Liver (tissue), 9 donors: ENCODE results near the gene ERN1. TPM values are rescaled to one million over a fixed set of nuclear protein-coding genes. Genes with fewer than 3 reads are reported as not detected.

Source experiments
- DNase-seq: peaks from one replicate; pipeline ENCODE4 v3.0.0-alpha.2; 2017; ENCODE audit warnings: low spot score
- H3K27ac ChIP-seq, 2 donors: one replicate each; pipeline ENCODE4 v1.7.0; 2013; ENCODE audit warnings: inconsistent platforms in 2 of 2, low read length in 2 of 2, control low read depth in 1 of 2, low read depth in 1 of 2, mild to moderate bottlenecking in 1 of 2
- H3K27me3 ChIP-seq, 4 donors: one replicate each; pipeline versions ENCODE4 v1.6.1 to v1.7.0; 2013; ENCODE audit warnings: low read length in 3 of 4, inconsistent platforms in 1 of 4, mild to moderate bottlenecking in 1 of 4, moderate library complexity in 1 of 4; ENCODE audit not compliant: control insufficient read depth in 4 of 4, insufficient read depth in 4 of 4
- H3K36me3 ChIP-seq, 4 donors: one replicate each; pipeline versions ENCODE4 v1.6.1 to v1.7.0; 2013; ENCODE audit warnings: low read length in 3 of 4, mild to moderate bottlenecking in 3 of 4, low read depth in 1 of 4, moderate library complexity in 1 of 4; ENCODE audit not compliant: control insufficient read depth in 4 of 4, insufficient read depth in 3 of 4
- H3K4me1 ChIP-seq, 4 donors: one replicate each; pipeline versions ENCODE4 v1.6.1 to v1.7.0; 2013; ENCODE audit warnings: low read length in 3 of 4, mild to moderate bottlenecking in 3 of 4, moderate library complexity in 1 of 4; ENCODE audit not compliant: control insufficient read depth in 4 of 4, insufficient read depth in 4 of 4
- H3K4me3 ChIP-seq, 3 donors: one replicate each; pipeline versions ENCODE4 v1.6.1 to v1.7.0; 2013; ENCODE audit warnings: low read length in 3 of 3, control low read depth in 1 of 3, low read depth in 1 of 3, mild to moderate bottlenecking in 1 of 3
- H3K9ac ChIP-seq, 2 donors: one replicate each; pipeline ENCODE4 v1.7.0; 2013; ENCODE audit warnings: low read length in 2 of 2, mild to moderate bottlenecking in 2 of 2, moderate library complexity in 2 of 2, control low read depth in 1 of 2, low read depth in 1 of 2
- H3K9me3 ChIP-seq, 4 donors: one replicate each; pipeline versions ENCODE4 v1.6.1 to v1.7.0; 2013; ENCODE audit warnings: low read length in 3 of 4; ENCODE audit not compliant: control insufficient read depth in 4 of 4
- EGR1 ChIP-seq, 2 donors: IDR thresholded peaks; 2 replicates each; pipeline ENCODE4 v1.6.1; 2016 to 2018; ENCODE audit warnings: antibody characterized with exemption in 2 of 2, low read depth in 2 of 2
- FOXA1 ChIP-seq: IDR thresholded peaks from 2 replicates; pipeline ENCODE4 v1.6.1; 2016; ENCODE audit warnings: antibody characterized with exemption
- FOXA2 ChIP-seq: IDR thresholded peaks from 2 replicates; pipeline ENCODE4 v1.6.1; 2016; ENCODE audit warnings: antibody characterized with exemption
- HNF4G ChIP-seq: IDR thresholded peaks from 2 replicates; pipeline ENCODE4 v1.6.1; 2016; ENCODE audit warnings: antibody characterized with exemption
- JUND ChIP-seq, 2 donors: IDR thresholded peaks; 2 replicates each; pipeline ENCODE4 v1.6.1; 2016; ENCODE audit warnings: antibody characterized with exemption in 2 of 2
- NR2F2 ChIP-seq: IDR thresholded peaks from 2 replicates; pipeline ENCODE4 v1.6.1; 2016; ENCODE audit warnings: antibody characterized with exemption
- RAD21 ChIP-seq, 2 donors: IDR thresholded peaks; 2 replicates each; pipeline ENCODE4 v1.6.1; 2016; ENCODE audit warnings: antibody characterized with exemption in 2 of 2, mild to moderate bottlenecking in 2 of 2
- RXRA ChIP-seq, 2 donors: IDR thresholded peaks; 2 replicates each; pipeline ENCODE4 v1.6.1; 2017 to 2018; ENCODE audit warnings: antibody characterized with exemption in 2 of 2, mild to moderate bottlenecking in 1 of 2
- SP1 ChIP-seq: IDR thresholded peaks from 2 replicates; pipeline ENCODE4 v1.6.1; 2018; ENCODE audit warnings: antibody characterized with exemption, mild to moderate bottlenecking
- TAF1 ChIP-seq: conservative IDR thresholded peaks from 2 replicates; pipeline ENCODE4 v1.6.1; 2016; ENCODE audit warnings: antibody characterized with exemption, mild to moderate bottlenecking
- YY1 ChIP-seq: IDR thresholded peaks from 2 replicates; pipeline ENCODE4 v1.6.1; 2016; ENCODE audit warnings: antibody characterized with exemption, mild to moderate bottlenecking
- WGBS: extraction: QIAGEN DNeasy Blood & Tissue Kit; methylation state at CpG from one replicate; pipeline ENCODE4 v1.1.7; 2013; 5-methylcytosine and 5-hydroxymethylcytosine counted together
- polyA plus RNA-seq, 2 donors: library from polyadenylated mRNA; stranded (reverse) in 1 of 2; unstranded in 1 of 2; fragments of 200-250 nt in 1 of 2; fragments of >200 nt in 1 of 2; fragmentation: Nextera tagmentation in 1 of 2; extraction: Ambion mirVana in 1 of 2; gene quantifications; one replicate each; pipeline versions ENCODE4 v1.2.1 to v1.2.3, GENCODE V29; 2013 to 2015
- total RNA-seq, 2 donors: library from RNA; depleted of rRNA; stranded (reverse); fragments of >200 nt; gene quantifications; one replicate each; pipeline ENCODE4 v1.2.3, GENCODE V29; 2014
- TF ChIP-seq, protein P1 (sequence below): IDR thresholded peaks from 2 replicates; pipeline ENCODE4 v1.6.1; 2016; ENCODE audit warnings: antibody characterized with exemption
- TF ChIP-seq, protein P2 (sequence below): IDR thresholded peaks from 2 replicates; pipeline ENCODE4 v1.6.1; 2016; ENCODE audit warnings: antibody characterized with exemption
- TF ChIP-seq, protein P3 (sequence below): IDR thresholded peaks from 2 replicates; pipeline ENCODE4 v1.6.1; 2016; ENCODE audit warnings: antibody characterized with exemption, mild to moderate bottlenecking
- TF ChIP-seq, protein P4 (sequence below): IDR thresholded peaks from 2 replicates; pipeline ENCODE4 v1.6.1; 2016; ENCODE audit warnings: antibody characterized with exemption
- TF ChIP-seq, protein P5 (sequence below): fragments of 150-350 bp; IDR thresholded peaks from 2 replicates; pipeline ENCODE4 v1.5.1; 2017; ENCODE audit warnings: improper control_type of control experiment, low read depth, low read length; ENCODE audit not compliant: missing input control
- donor health status: healthy.
- donor health status: healthy.
- donor health status: healthy.
- donor health status: healthy.
- donor health status: healthy.

The ERN1 gene
- total and polyA plus RNA-seq, 4 donors, result 6.3 to 35.1 (median 14.9) TPM

DNA sequence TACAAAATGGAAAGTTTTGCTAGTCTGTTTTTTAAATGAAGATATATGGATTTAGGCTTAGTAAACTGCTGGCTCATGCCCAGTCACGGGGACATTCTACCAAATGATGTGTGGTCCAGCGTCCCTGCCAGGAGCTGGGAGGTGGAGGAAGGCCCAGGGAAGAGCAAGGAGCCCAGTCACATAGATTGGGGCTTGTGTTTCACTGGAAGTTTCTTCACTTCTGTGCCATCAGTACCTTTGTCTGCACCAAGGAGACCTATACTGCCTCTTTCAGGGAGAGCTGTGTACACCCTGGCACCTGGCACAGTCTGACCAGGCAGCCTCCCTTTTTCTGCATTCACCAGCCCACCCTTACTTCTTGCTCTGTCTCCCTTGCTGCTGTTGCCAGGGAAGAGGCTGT is 32.6 kb upstream of the ERN1 start:
- no peak overlapping the region for H3K9ac ChIP-seq
- TF ChIP-seq, protein P1, sequence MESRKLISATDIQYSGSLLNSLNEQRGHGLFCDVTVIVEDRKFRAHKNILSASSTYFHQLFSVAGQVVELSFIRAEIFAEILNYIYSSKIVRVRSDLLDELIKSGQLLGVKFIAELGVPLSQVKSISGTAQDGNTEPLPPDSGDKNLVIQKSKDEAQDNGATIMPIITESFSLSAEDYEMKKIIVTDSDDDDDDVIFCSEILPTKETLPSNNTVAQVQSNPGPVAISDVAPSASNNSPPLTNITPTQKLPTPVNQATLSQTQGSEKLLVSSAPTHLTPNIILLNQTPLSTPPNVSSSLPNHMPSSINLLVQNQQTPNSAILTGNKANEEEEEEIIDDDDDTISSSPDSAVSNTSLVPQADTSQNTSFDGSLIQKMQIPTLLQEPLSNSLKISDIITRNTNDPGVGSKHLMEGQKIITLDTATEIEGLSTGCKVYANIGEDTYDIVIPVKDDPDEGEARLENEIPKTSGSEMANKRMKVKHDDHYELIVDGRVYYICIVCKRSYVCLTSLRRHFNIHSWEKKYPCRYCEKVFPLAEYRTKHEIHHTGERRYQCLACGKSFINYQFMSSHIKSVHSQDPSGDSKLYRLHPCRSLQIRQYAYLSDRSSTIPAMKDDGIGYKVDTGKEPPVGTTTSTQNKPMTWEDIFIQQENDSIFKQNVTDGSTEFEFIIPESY, result no peak
- TF ChIP-seq SP1 (no peak), RXRA (IDR thresholded peaks at IDR 0.05) (no peak), YY1 (no peak), RAD21 (IDR thresholded peaks at IDR 0.05) (no peak), TAF1 (no peak), JUND (IDR thresholded peaks at IDR 0.05) (no peak), FOXA2 (no peak), HNF4G (no peak), FOXA1 (no peak), NR2F2 (no peak), EGR1 (IDR thresholded peaks at IDR 0.05; ENCODE audit: low read depth in 2 of 2) (no peak)
- TF ChIP-seq, protein P2, sequence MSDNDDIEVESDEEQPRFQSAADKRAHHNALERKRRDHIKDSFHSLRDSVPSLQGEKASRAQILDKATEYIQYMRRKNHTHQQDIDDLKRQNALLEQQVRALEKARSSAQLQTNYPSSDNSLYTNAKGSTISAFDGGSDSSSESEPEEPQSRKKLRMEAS, result no peak
- TF ChIP-seq, protein P3, sequence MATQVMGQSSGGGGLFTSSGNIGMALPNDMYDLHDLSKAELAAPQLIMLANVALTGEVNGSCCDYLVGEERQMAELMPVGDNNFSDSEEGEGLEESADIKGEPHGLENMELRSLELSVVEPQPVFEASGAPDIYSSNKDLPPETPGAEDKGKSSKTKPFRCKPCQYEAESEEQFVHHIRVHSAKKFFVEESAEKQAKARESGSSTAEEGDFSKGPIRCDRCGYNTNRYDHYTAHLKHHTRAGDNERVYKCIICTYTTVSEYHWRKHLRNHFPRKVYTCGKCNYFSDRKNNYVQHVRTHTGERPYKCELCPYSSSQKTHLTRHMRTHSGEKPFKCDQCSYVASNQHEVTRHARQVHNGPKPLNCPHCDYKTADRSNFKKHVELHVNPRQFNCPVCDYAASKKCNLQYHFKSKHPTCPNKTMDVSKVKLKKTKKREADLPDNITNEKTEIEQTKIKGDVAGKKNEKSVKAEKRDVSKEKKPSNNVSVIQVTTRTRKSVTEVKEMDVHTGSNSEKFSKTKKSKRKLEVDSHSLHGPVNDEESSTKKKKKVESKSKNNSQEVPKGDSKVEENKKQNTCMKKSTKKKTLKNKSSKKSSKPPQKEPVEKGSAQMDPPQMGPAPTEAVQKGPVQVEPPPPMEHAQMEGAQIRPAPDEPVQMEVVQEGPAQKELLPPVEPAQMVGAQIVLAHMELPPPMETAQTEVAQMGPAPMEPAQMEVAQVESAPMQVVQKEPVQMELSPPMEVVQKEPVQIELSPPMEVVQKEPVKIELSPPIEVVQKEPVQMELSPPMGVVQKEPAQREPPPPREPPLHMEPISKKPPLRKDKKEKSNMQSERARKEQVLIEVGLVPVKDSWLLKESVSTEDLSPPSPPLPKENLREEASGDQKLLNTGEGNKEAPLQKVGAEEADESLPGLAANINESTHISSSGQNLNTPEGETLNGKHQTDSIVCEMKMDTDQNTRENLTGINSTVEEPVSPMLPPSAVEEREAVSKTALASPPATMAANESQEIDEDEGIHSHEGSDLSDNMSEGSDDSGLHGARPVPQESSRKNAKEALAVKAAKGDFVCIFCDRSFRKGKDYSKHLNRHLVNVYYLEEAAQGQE, result no peak
- TF ChIP-seq, protein P4, sequence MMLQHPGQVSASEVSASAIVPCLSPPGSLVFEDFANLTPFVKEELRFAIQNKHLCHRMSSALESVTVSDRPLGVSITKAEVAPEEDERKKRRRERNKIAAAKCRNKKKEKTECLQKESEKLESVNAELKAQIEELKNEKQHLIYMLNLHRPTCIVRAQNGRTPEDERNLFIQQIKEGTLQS, result no peak
- TF ChIP-seq, protein P5, sequence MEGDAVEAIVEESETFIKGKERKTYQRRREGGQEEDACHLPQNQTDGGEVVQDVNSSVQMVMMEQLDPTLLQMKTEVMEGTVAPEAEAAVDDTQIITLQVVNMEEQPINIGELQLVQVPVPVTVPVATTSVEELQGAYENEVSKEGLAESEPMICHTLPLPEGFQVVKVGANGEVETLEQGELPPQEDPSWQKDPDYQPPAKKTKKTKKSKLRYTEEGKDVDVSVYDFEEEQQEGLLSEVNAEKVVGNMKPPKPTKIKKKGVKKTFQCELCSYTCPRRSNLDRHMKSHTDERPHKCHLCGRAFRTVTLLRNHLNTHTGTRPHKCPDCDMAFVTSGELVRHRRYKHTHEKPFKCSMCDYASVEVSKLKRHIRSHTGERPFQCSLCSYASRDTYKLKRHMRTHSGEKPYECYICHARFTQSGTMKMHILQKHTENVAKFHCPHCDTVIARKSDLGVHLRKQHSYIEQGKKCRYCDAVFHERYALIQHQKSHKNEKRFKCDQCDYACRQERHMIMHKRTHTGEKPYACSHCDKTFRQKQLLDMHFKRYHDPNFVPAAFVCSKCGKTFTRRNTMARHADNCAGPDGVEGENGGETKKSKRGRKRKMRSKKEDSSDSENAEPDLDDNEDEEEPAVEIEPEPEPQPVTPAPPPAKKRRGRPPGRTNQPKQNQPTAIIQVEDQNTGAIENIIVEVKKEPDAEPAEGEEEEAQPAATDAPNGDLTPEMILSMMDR, result no peak
- DNase-seq, result no peak
- H3K27me3 ChIP-seq, result no peaks in the 10 kb centered on the region
- no peak overlapping the region for H3K4me3 ChIP-seq
- peaks cover 0 to 10% (median 6%) of the 10 kb centered on the region in 4 donors for H3K36me3 ChIP-seq
- WGBS, result 96% methylated on average over 2 of the region's 2 CpGs
- H3K4me1 ChIP-seq, result peaks cover 0 to 9% (median 2%) of the 10 kb centered on the region in 4 donors
- no peaks in the 10 kb centered on the region for H3K9me3 ChIP-seq
- no peak overlapping the region for H3K27ac ChIP-seq
